HG03025 (cell line): ENCODE data around the gene ZBTB42.
"Not testable (repeated sequence)": the region's sequence is repeated elsewhere in the genome, so short reads cannot be mapped to it uniquely, and the experiment has no call there.

Experiments
- ATAC-seq: cut with Tn5 transposase; IDR thresholded peaks from one replicate; pipeline ENCODE4 v1.9.1; 2021; ENCODE audit warnings: mild to moderate bottlenecking, moderate library complexity; ENCODE audit not compliant: unreplicated experiment, low FRiP score

ZBTB42 gene

DNA sequence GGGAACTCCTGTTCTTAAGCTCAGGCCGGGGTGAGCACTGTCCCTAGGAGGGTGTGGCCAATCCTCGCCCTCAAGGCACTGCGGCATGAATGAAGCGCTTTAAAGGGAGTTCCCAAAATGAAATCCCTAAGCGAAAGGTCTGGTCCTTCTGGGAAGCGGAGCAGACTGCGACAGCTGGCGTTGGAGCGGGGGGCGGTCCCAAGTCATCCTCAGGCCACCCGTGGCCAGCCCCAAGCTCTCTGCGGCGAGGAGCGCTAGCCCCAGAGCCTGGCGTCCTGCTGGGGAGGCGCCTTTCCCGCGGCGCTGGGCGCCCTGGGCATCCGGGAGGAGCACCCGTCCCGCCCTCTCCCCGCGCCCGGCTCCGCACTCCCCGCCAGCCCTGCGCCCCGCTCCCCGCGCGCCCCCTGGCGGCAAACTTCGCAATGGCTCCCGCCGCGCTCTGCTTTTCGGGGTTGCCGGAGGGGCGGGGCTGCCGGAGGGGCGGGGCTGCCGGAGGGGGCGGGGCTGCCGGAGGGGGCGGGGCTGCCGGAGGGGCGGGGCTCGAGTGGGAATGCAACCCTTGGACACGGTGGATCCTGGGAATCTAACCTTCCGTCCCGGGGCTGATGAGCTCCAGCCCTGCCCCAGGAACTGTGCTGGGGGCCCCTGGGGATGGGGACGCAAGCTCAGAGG, 25.4 kb downstream of the ZBTB42 start:
- ATAC-seq = peak; percentile 38

DNA sequence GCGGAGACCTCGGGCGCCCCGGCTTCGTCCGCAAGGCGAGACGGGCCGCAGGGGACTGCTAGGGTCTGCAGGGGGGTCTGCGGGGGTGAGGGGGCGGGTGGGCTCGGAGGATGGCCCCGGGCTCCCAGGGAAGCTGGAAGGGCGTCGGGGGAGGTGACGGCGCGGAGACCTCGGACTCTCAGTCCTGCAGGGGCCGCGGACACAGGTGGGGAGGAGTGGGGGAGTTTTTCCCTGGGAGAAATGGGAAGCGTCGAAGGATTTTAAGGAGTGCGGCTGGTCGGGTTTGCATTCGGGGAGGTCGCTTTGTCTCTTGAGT, 25.9 kb downstream of the ZBTB42 start:
- ATAC-seq = no peak

DNA sequence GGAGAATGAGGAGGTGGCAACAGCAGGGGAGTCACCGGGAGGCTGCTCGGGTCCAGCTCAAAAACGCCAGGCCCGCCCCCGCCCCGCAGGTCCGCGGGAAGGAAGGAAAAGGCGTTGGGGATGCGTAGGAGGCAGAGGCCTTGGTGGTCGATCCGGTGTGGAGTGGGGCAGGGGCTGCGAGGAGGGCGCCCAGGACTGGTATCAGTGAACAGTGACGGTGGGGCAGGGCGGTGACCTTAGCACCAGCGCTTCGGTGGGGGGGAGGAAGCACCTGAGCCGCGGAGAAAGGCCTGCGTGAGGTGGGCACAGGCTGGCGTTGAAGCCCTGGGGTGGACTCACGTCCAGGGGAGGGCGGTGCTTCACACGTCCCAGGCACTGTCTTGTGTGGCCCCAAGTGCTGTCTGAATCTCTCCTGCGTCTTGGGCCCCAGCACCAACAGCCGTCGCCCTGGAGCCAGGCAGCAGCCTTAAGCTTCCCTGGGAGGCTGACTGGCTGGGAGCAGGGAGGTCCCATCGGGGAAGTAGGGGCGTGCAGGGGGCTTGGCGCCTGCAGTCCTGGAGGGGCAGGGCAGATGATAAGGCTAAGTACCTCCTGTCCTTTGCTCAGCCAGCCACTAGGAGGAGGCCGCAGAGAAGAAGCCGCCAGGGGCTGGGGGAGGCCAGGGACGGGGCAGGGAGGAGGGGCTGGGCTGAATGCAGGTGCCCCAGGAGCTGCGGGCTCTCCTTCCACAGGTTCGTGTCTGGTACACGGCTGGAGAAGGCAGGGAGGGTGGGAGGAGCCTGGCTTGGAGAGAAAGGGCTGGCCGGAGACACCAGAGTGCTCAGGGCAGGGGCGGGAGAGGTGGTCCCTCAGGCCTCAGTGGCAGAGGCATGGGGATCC, 26.5 kb downstream of the ZBTB42 start:
- no peak for ATAC-seq

DNA sequence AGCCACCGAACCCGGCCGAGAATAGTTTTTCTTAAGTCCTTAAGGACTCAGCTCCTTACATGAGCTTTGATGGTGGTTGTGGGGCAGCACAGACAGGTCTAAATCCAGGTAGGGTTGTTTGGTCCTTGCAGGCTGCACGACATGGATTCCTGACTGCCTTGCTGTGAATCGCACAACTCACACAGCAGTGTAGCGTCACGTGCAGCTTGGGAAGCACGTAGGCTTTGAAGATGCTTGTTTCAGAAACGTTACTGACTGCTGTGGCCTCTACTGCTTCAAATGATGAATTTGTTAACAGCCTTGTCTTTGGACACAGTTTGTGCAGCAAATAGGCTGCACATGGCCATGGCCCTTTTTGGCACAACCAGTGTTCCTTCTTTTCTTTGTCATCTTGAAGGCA, 29.9 kb downstream of the ZBTB42 start:
- no peak for ATAC-seq

DNA sequence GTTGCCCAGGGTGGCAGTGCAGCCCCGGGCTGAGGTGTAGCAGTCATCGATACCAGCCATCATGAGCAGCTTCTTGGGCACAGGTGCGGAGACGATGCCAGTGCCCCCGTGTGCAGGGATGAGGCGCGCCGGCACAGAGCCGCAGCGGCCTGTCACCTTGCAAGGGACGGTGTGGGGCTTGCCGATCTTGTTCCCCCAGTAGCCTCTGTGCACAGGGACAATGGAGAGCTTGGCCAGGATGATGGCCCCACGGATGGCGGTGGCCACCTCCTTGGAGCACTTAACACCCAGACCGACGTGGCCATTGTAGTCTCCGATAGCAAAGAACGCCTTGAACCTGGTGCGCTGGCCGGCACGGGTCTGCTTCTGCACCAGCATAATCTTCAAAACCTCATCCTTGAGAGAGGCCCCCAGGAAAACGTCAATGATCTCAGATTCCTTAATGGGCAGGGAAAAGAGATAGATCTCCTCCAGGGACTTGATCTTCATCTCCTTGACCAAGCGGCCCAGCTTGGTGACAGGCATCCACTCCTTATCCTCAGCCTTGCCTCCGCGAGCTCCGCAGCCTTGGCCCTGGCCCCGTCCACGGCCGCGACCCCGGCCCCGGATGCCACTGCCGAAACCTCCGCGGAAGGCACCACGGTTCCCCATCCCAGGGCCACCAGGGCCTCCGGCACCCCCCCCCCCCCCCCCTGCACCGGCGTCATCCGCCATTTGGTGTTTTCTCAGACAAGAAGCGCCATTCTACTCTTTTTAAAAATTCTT, 35.5 kb downstream of the ZBTB42 start:
- not testable (repeated sequence) for ATAC-seq

DNA sequence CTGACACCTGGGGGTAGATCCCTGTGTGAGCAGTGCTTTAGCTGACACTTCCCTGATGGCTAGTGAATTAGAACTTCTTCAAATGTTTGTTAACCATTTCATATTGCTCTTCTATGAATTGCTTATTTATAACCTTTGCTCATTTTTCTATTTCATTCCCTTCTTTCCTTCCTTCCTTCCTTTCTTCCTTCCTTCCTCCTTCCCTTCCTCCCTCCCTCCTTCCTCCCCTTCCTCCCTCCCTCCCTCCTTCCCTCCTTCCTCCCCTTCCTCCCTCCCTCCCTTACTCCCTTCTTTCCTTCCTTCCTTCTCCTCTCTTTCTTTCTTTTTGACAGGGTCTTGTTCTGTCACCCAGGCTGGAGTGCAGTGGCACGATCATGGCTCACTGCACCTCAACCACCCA, 40.8 kb downstream of the ZBTB42 start:
- no peak for ATAC-seq

DNA sequence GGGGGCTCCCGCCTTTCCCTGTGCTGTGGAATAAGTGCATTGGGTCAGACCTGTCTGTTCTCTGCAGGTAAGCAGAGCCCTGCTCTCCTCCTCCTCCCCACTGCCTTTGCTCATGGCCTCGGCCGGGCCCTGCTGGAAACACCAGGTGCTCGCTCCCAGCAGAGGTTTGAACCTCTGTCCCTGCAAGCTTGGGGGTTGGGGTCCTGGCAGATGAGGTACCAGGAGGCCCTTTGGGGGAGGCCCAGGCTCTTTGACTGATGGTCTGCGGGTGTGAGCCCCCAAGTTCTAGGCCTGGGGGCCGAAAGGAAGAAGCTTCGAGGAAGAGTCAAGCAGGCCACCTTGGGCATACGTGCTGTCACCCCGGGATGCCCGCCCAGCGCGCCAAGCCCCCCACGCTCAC, 42.1 kb downstream of the ZBTB42 start:
- no peak for ATAC-seq

DNA sequence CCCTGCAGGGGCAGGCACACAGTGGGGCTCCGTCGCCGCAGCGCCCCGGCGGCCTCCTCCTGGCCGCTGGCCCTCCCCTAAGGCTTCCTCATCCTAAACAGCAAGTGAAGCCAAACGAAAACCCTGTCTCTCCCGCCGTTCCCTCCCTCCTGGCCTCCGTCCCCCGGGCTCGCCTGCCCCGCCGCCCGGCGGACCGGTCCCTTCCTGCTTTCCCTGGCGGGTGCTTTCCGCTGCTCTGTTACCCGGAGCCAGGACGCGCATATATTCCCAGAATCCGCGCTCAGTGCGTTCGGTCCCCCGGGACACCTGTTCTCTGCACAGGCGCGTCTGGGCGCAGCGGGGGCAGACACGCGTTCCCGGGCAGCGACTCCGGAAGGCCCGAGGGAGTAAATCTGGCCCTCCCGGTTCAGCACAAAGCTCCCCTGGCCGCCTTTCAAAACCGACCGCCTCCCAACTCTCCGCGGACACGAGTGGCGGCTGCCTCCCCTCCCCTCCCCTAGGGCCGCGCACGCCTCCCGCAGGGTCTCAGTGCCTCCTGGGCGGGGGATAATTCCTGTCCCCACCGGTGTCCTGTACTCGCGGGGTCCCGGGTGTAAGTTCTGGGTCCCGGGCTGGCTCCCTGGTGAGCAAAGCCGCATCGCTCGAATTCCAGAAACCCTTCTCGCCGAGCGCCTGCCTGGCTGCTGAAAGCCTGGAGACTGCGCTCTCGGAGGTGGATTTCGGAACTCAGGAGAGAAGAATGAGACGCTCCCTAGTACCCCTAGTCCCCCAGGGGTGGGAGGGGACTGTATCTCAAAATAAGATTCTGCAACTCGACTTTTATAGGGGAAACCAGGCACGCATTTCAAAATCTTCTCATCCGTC, 42.8 kb downstream of the ZBTB42 start:
- no peak for ATAC-seq

DNA sequence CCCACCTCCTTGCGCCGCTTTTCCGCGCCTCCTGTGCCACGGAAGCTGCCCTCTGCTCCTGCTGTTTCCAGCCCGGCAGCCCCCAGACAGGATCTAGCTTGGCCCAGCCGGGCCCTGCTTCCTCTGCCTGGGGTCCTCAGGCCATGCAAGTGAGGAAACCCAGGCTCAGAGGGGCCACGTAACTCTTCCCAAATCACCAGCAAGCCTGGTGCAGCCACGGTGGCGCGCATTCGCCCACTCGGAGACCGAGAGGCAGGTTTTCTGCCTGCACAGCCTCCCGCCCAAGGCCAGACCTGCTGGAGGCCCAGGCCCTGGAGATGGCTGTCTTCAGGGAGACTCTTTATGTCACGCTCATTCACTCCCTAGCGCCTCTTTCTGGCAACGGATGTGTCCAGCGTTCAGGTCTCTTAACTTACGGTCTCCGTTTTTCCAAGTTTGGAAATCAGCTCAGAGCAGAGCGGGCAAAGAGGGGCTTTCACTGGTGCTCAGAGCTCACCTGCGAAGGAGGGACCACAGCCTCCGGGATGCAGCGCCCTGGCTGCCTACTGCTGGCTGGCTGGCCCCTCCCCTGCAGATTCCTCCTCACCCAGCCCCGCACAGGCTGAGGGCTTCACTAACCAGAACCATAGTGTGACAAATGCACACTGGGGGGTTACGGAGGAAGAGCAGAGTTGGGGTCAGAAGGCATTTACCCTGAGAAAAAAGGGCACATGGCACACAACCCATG, 43.6 kb downstream of the ZBTB42 start:
- ATAC-seq = no peak

DNA sequence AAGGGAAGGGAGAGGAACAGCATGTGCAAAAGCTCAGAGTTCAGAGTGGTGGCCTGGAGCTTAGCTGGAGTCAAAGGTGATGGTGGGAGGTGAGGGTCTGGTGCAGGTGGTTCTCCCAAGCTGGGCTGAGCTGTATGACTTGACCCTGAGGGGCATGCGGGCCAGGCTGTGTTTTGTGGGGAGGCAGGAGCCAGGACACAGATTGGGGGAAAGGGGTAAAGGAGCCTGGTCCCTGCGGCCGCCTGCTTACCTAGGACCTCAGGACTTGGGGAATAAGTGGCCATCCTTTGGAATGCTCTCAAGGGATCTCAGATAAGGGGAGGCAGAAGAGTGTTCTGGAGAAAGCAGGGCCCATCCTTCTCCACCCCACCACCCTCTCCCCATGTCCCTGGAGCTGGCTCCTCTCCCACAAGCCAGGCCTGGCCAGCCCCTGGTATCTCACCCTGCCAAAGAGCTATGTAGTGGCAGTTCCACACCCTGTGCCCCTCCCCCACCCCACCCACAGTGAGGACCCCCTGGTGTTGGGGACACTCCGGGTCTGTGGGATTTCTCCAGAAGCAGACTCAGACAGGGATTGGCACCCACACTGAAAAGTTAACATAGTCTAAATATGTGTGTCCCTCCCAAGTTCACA, 44.2 kb downstream of the ZBTB42 start:
- no peak for ATAC-seq

DNA sequence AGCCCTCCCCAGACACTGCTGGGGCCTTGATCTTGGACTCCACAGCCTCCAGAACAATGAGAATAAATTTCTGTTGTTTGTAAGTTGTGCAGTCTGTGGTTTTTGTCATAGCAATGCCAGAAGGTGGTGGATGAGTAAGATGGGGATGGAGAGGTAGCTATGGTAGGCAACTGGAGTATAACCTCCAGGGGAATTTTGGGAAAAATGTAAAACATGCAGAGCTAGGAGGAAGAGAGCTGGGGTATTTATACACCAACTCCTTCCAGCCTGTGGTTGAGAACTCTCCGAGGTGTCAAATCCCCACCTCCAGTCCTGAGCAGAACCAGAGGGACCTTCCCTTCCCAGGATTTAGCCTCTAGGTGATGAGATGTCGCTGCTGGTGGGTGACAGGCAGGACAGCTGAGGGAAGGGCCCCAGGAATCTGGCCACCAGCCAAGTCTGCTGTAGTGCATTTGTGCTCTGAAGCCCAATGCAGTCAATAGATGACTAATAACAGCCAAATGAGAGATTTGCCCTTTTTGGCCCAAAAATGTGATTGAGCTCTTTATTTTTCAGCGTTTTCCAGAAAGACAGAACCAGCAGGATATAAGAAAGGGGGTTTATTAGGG, 45.0 kb downstream of the ZBTB42 start:
- no peak for ATAC-seq

DNA sequence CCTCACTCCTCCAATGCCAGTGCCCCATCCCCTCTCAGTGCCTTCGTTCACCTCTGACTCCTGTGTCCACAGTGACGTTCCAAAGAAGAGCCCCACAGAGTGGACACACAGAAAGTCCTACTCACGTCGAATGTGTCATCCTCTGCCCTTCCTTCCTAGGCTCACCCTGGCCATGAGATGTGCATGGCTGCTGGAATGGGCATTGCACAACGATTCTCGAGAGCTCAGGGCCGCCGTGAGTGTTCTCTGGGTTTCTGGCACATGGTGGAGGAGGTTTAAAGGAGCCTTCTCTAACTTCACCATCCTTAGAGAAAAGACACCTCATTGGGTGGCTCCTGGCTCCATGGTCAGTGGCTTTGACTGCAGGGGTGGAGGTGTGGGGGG, 51.4 kb downstream of the ZBTB42 start:
- ATAC-seq = no peak
